GM19025 (cell line): ENCODE results near the gene ALDH1A3.

Source experiments
- ATAC-seq: cut with Tn5 transposase; IDR thresholded peaks from one replicate; pipeline ENCODE4 v1.9.1; 2021; ENCODE audit warnings: mild to moderate bottlenecking, low read depth, moderate library complexity; ENCODE audit not compliant: unreplicated experiment

Gene ALDH1A3

DNA sequence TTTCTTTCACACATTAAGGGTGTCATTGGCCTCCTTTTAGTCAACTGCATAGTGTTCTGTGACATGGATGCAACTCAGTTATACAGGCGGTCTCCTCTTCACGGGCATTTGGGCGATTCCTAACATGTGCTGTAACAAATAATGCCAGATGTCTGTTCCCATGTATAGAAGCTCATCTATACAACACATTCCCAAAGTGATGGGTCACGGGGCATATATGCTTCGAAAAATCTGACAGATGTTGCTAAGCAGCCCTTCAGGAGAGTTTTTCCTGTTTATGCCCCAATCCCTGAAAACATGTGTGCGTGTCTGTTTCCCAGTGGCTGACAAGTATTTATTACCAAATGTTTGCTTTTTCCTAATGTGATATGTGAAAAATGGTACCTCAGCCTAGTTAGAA, 65.4 kb downstream of the ALDH1A3 start:
- no peak for ATAC-seq

DNA sequence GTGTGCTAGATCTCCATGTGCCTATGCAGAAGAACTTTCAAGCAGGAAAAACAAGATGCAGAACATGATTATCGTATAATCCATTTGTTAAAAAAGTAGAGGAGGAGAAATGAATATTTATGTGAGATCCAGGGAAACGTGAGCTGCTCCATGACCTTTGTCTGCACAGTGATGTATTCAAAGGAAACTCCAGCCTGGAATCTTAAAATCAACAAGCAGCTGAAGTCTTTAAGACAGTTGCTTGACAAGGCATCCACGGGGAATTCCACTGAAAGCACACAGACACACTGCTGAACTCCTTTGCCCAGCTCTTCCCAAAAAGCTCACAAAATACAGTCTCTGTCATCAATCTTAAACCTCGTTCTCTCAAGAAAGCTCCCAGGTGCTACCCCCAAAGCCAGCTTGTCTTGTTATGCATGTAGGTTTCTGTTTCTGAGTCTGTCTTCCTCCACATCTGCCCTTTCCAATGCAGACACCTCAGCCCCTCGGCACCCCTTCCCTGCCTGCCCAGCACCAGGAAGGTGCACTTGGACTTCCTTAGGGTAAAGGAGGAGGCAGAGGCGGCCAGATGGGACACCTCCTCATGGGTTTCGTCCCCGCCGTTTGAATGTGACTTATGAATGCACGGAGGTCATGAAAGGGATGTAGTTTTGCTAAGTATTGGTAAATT, 68.3 kb downstream of the ALDH1A3 start:
- ATAC-seq: peak; percentile 32

DNA sequence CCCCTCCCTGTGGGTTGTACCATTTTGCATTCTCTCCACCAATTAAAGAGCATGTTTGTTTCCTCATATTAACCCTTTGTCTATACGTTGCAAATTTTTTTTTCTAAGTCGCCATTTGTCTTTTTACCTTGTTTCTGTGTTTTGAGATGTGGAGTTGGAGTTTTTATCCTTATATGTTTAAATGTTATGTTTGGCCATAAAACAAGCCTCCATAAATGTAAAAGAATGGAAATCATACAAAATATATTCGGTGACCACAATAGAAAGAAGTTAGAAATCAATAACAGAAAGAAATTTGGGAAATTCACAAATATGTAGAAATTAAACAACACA, 68.8 kb downstream of the ALDH1A3 start:
- ATAC-seq: no peak

DNA sequence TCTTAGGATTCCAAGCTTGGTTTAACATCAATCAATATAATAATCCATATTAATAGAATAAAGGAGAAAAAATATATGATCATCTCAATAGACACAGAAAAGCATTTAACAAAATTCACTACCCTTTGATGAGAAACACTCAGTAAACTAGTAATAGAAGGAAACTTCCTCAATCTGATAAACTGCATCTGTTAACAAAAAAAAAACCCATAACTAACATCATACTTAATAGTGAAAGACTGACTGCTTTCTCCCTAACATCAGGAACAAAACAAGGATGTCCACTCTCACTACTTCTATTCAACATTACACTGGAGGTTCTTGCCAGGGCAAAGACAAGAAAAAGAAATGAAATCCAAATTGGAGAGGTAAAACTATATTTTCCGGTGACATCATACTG, 70.1 kb downstream of the ALDH1A3 start:
- no peak for ATAC-seq

DNA sequence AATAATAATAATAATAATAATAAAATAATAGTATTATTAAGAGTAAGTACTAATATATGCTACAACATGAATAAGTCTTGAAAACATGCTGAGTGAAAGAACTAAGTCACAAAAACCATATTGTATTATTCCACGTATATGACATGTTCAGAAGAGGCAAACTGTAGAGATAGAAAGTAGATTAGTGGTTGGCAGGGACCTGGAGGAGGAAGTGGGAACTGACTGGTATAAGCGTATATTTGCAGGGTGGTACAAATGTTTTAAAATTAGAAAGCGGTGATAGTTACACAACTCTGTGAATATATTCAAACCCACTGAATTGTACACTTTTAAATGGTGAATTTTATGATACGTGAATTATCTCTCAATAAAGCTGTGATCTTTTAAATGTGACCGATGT, 72.3 kb downstream of the ALDH1A3 start:
- ATAC-seq: no peak

DNA sequence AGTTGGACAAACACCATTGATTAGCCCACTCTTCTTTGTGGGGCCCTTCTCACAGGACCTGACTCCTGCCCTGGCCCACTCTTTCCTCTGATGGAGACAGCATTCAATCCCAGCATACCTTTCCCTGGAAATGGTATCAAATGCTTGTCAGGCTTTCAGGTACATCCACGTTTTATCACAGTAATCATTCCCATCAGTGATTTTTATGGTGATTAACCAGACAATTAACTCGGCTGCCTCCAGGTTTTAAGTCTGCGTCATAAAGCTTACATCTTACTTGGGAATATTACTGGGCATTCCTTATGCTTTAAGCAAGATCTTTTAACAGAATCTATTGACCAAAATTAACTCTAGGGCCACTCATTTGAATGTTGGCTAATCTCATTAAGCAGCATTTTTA, 72.9 kb downstream of the ALDH1A3 start:
- no peak for ATAC-seq

DNA sequence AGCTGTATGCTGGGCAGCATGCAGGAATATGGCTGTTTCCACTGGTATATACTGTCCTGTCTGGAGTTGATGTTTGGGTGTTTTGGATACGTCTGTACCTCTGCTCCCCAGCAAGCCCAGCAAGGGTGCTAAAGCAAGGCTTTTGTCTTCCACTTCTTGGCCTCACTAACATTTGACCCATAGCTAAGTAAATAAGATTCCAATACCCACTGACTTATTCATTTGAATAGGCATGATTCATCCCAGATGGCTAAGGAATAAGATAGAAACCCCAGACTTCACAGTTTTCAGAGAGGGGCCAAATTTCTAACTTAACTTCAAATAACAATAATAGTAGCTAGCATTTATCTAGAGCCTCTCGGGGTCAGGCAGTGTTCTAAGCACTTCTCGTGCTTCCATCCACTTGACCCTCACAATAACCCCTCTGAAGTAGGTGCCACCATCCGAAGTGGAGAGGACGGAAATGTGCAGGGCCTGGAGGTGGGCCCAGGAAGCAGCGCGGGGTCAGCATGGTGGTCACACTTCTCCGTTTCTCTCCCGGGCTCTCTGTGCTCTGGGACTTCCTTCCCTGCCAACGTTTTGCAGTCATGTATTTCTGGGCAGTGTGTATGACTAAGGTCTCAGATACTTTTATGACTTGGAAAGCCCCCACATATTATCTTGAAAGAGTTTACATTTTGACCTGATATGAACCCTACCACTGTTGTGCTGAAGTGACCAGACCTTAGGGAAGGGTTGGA, 78.9 kb downstream of the ALDH1A3 start:
- ATAC-seq: no peak

DNA sequence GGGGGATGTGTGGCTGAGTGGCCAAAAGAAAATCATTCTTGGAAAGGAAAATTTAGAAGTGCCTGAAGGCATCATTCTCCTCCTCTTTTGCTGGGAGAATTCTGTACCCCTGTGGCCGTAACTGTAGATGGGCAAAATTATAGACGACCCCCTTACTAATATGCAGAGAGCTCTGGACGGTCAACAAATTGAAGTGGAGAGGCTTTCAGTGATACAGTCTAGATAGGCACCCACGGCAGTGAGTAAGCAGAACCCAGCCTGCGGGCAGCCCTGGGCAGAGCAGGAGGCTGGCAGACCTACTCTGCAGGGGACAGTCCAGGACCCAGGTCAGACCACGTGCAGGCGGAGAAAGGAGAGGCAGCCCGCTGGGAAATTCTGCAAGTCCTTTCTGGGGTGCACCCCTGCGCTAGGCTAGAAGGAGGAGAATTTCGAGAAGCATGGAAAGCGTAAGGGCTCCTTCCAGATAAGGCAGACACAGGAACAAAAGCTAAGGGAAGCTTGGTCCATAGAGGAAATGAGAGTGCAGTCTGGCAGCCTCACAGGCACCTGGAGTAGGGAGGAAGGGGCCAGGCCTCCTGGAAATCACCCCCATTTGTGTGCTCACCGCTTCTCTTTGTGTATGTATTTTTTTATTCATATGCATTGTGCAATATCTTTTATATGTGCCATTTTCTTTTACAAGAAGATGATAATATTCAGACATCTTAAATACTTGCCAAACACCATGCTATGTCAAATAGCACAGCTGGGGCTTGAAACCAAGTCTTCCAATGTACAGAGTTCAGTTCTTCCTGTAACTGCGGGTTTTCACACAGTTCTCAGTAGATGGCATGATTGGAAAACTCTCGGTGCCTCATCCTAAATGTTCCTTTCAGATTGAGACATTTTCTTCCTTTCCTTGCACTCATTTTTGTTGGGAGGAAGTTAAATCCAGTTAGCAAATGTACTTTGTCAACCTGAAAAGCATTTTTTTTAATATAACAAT, 79.7 kb downstream of the ALDH1A3 start:
- no peak for ATAC-seq
